Neural progenitor cell (in vitro differentiated cells): Measurements from ENCODE around the gene PRPH. TPM values are rescaled to one million over a fixed set of nuclear protein-coding genes. Genes with fewer than 3 reads are reported as not detected.
"Not testable (repeated sequence)": the region's sequence is repeated elsewhere in the genome, so short reads cannot be mapped to it uniquely, and the experiment has no call there.

Experiments used
- DNase-seq: peaks from one replicate; pipeline ENCODE4 v3.0.0-alpha.2; 2016; ENCODE audit warnings: low spot score
- H2AFZ ChIP-seq: fragments of 200-600 bp; sonication (generic); replicated peaks from 2 replicates; pipeline ENCODE4 v1.6.1; 2016; ENCODE audit warnings: antibody characterized with exemption
- H3F3A ChIP-seq: fragments of 200-600 bp; sonication (generic); 2 replicates; pipeline ENCODE4 v1.6.1; 2016; ENCODE audit warnings: antibody characterized with exemption, low read depth
- H3K27ac ChIP-seq: fragments of 200-600 bp; sonication (generic); 2 replicates; pipeline ENCODE4 v1.5.1; 2016; ENCODE audit warnings: mild to moderate bottlenecking
- H3K27me3 ChIP-seq: fragments of 200-600 bp; sonication (generic); 2 replicates; pipeline ENCODE4 v1.6.1; 2016; ENCODE audit warnings: mild to moderate bottlenecking, moderate library complexity
- H3K36me3 ChIP-seq: fragments of 200-600 bp; sonication (generic); 2 replicates; pipeline ENCODE4 v1.5.1; 2016
- H3K4me1 ChIP-seq: fragments of 200-600 bp; sonication (generic); 2 replicates; pipeline ENCODE4 v1.6.1; 2016; ENCODE audit warnings: mixed run types
- H3K4me2 ChIP-seq: fragments of 200-600 bp; sonication (generic); 2 replicates; pipeline ENCODE4 v1.6.1; 2016
- H3K4me3 ChIP-seq: fragments of 200-600 bp; sonication (generic); 2 replicates; pipeline ENCODE4 v1.5.1; 2016
- H3K79me2 ChIP-seq: fragments of 200-600 bp; sonication (generic); 2 replicates; pipeline ENCODE4 v1.6.1; 2016; ENCODE audit warnings: low read depth
- H3K9ac ChIP-seq: fragments of 200-600 bp; sonication (generic); 2 replicates; pipeline ENCODE4 v1.6.1; 2016
- H3K9me3 ChIP-seq: fragments of 200-600 bp; sonication (generic); 2 replicates; pipeline ENCODE4 v1.5.1; 2016; ENCODE audit warnings: low read depth
- H4K20me1 ChIP-seq: fragments of 200-600 bp; sonication (generic); 2 replicates; pipeline ENCODE4 v1.6.1; 2016; ENCODE audit warnings: low read depth
- H3K27ac Mint-ChIP-seq: 3 replicates; pipeline ENCODE4 v1.8.0; 2021; ENCODE audit warnings: mixed read lengths
- H3K27me3 Mint-ChIP-seq: 2 replicates; pipeline ENCODE4 v1.8.0; 2022; ENCODE audit warnings: low read depth, mild to moderate bottlenecking, inconsistent platforms, moderate library complexity, mixed read lengths; ENCODE audit not compliant: insufficient read depth
- H3K36me3 Mint-ChIP-seq: 3 replicates; pipeline ENCODE4 v1.8.0; 2021; ENCODE audit warnings: mixed read lengths
- H3K4me1 Mint-ChIP-seq: 3 replicates; pipeline ENCODE4 v1.8.0; 2021; ENCODE audit warnings: mixed read lengths
- H3K4me3 Mint-ChIP-seq: 3 replicates; pipeline ENCODE4 v1.8.0; 2021; ENCODE audit warnings: mild to moderate bottlenecking, moderate library complexity, mixed read lengths
- H3K9me3 Mint-ChIP-seq: 3 replicates; pipeline ENCODE4 v1.8.0; 2020; ENCODE audit warnings: mixed read lengths
- EZH2 ChIP-seq: fragments of 200-600 bp; sonication (generic); IDR thresholded peaks from 2 replicates; pipeline ENCODE4 v1.6.1; 2017; ENCODE audit warnings: antibody characterized with exemption, mild to moderate bottlenecking, moderate library complexity
- EZH2phosphoT487 ChIP-seq: fragments of 200-600 bp; sonication (generic); IDR thresholded peaks from 2 replicates; pipeline ENCODE4 v1.6.1; 2017; ENCODE audit warnings: antibody characterized with exemption
- total RNA-seq: library from RNA; depleted of rRNA; stranded (reverse); fragments of >200 nt; gene quantifications from 2 replicates; pipeline ENCODE4 v1.2.3, GENCODE V29; 2015; ENCODE audit warnings: low replicate concordance
- TF ChIP-seq, protein P1 (sequence below): fragments of 200-600 bp; sonication (generic); IDR thresholded peaks from 2 replicates; pipeline ENCODE4 v1.5.1; 2017; ENCODE audit warnings: antibody characterized with exemption, mild to moderate bottlenecking

The PRPH gene
- total RNA-seq, result 0.74 TPM in 1 of 2 replicates, not detected in the other

DNA sequence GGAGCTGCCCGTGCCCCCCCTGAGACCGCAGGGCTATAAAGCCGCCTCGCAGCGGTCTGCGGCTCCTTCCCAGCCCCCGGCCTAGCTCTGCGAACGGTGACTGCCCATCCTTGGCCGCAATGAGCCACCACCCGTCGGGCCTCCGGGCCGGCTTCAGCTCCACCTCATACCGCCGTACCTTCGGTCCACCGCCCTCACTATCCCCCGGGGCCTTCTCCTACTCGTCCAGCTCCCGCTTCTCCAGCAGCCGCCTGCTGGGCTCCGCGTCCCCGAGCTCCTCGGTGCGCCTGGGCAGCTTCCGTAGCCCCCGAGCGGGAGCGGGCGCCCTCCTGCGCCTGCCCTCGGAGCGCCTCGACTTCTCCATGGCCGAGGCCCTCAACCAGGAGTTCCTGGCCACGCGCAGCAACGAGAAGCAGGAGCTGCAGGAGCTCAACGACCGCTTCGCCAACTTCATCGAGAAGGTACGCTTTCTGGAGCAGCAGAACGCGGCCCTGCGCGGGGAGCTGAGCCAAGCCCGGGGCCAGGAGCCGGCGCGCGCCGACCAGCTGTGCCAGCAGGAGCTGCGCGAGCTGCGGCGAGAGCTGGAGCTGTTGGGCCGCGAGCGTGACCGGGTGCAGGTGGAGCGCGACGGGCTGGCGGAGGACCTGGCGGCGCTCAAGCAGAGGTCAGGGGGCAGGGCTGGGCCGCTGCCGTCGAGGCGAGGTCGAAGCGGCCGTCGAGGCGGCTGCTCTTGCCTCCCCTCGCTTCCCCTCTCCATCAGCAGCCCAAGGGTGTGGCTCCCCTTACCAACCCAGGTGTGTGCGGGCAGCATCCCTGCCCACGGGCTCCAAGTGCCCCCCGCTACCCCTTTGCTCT, at the start of gene PRPH:
Gene PRPH (plus strand): TSS at position 66 of the 855 bp plus-strand sequence. CDS start 54 bp downstream, at position 120.
- H3K27me3 Mint-ChIP-seq, result peaks cover 51% of the 10 kb centered on the region
- Histone ChIP-seq H3K4me1 (peaks cover 27% of the 10 kb centered on the region), H3K36me3 (no peaks in the 10 kb centered on the region), H3F3A (peaks cover 41% of the 10 kb centered on the region), H2AFZ (peak within 1 kb of the TSS; percentile 78), H3K79me2 (no peaks in the 10 kb centered on the region), H3K27ac (no peak within 1 kb of the TSS), H3K27me3 (peaks cover 88% of the 10 kb centered on the region), H3K4me2 (peak within 1 kb of the TSS; percentile 72), H4K20me1 (peaks cover 38% of the 10 kb centered on the region), H3K9ac (no peak within 1 kb of the TSS), H3K4me3 (peak within 1 kb of the TSS; percentile 29), H3K9me3 (no peaks in the 10 kb centered on the region)
- no peak within 1 kb of the TSS for H3K4me3 Mint-ChIP-seq
- peaks cover 2% of the 10 kb centered on the region for H3K9me3 Mint-ChIP-seq
- DNase-seq, result peak; percentile 65
- H3K36me3 Mint-ChIP-seq, result no peaks in the 10 kb centered on the region
- peaks cover 17% of the 10 kb centered on the region for H3K4me1 Mint-ChIP-seq
- TF ChIP-seq EZH2phosphoT487 (peak; percentile 97), EZH2 (peak; percentile 93)
- TF ChIP-seq, protein P1, sequence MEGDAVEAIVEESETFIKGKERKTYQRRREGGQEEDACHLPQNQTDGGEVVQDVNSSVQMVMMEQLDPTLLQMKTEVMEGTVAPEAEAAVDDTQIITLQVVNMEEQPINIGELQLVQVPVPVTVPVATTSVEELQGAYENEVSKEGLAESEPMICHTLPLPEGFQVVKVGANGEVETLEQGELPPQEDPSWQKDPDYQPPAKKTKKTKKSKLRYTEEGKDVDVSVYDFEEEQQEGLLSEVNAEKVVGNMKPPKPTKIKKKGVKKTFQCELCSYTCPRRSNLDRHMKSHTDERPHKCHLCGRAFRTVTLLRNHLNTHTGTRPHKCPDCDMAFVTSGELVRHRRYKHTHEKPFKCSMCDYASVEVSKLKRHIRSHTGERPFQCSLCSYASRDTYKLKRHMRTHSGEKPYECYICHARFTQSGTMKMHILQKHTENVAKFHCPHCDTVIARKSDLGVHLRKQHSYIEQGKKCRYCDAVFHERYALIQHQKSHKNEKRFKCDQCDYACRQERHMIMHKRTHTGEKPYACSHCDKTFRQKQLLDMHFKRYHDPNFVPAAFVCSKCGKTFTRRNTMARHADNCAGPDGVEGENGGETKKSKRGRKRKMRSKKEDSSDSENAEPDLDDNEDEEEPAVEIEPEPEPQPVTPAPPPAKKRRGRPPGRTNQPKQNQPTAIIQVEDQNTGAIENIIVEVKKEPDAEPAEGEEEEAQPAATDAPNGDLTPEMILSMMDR, result peak; percentile 29
- no peak within 1 kb of the TSS for H3K27ac Mint-ChIP-seq

DNA sequence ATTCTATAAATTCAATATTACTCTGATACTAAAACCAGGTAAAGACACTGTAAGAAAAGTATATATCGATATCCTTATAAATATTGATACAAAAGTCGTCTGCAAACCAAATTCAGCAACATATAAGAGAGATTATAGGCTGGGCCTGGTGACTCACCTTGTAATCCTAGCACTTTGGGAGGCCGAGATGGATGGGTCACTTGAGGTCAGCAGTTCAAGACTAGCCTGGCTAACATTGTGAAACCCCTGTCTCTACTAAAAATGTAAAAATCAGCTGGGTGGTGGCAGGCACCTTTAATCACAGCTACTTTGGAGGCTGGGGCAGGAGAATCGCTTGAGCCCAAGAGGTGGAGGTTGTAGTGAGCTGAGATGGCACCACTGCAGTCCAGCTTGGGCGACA, 43.6 kb upstream of the PRPH start:
- TF ChIP-seq EZH2phosphoT487 (no peak), EZH2 (no peak)
- TF ChIP-seq, protein P1, result no peak
- H3K27me3 Mint-ChIP-seq, result peaks cover 5% of the 10 kb centered on the region

DNA sequence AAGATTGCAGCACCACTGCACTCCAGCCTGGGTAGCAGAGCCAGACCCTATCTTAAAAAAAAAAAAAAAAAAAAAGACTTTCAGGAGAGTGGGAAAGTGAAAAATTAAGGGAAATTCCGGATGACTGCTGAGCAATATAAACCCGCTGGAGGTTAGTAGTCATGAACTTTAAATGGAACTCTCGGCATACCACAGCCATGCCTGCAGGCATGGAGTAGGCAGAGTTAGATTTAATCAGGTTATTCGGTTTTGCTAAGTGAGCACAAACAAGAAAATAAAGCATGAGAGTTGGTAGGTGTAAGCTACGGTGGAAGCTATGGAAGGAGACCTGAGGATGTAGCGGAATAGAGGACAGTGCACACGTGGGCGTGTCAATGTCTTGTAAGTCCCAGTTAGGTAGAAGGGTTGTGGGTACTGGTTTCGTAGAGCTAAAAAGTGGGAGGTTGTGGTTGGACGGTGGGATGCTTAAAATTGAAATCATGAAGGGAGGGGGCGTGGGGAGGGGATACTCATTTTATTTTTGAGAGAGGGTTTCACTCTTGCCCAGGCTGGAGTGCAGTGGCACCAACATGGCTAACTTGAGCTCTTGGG, 41.8 kb upstream of the PRPH start:
- Histone ChIP-seq H4K20me1 (no peaks in the 10 kb centered on the region), H3F3A (peaks cover 5% of the 10 kb centered on the region), H2AFZ (no peak overlapping the region), H3K27ac (no peak overlapping the region), H3K4me2 (no peak overlapping the region), H3K79me2 (no peaks in the 10 kb centered on the region), H3K36me3 (no peaks in the 10 kb centered on the region), H3K9me3 (no peaks in the 10 kb centered on the region), H3K27me3 (no peaks in the 10 kb centered on the region), H3K4me1 (no peaks in the 10 kb centered on the region), H3K9ac (no peak overlapping the region), H3K4me3 (no peak overlapping the region)
- Mint-ChIP-seq H3K27ac (no peak overlapping the region), H3K9me3 (no peaks in the 10 kb centered on the region), H3K36me3 (peaks cover 3% of the 10 kb centered on the region), H3K4me1 (no peaks in the 10 kb centered on the region), H3K27me3 (peaks cover 5% of the 10 kb centered on the region), H3K4me3 (no peak overlapping the region)
- TF ChIP-seq, protein P1, result no peak
- TF ChIP-seq EZH2phosphoT487 (no peak), EZH2 (no peak)
- DNase-seq, result no peak

More for the DNA sequence above, 43.6 kb upstream of the PRPH start:
- Mint-ChIP-seq H3K36me3 (peaks cover 4% of the 10 kb centered on the region), H3K9me3 (no peaks in the 10 kb centered on the region), H3K4me1 (no peaks in the 10 kb centered on the region), H3K4me3 (no peak overlapping the region), H3K27ac (no peak overlapping the region)
- no peak overlapping the region for H2AFZ ChIP-seq
- H3K9ac ChIP-seq, result no peak overlapping the region
- H3K4me2 ChIP-seq, result no peak overlapping the region
- no peak overlapping the region for H3K27ac ChIP-seq
- H3K27me3 ChIP-seq, result no peaks in the 10 kb centered on the region
- no peaks in the 10 kb centered on the region for H3K79me2 ChIP-seq
- no peaks in the 10 kb centered on the region for H3K36me3 ChIP-seq
- no peaks in the 10 kb centered on the region for H3K9me3 ChIP-seq
- peaks cover under 1% of the 10 kb centered on the region for H3F3A ChIP-seq
- no peaks in the 10 kb centered on the region for H4K20me1 ChIP-seq
- DNase-seq, result no peak
- no peaks in the 10 kb centered on the region for H3K4me1 ChIP-seq
- H3K4me3 ChIP-seq, result no peak overlapping the region

DNA sequence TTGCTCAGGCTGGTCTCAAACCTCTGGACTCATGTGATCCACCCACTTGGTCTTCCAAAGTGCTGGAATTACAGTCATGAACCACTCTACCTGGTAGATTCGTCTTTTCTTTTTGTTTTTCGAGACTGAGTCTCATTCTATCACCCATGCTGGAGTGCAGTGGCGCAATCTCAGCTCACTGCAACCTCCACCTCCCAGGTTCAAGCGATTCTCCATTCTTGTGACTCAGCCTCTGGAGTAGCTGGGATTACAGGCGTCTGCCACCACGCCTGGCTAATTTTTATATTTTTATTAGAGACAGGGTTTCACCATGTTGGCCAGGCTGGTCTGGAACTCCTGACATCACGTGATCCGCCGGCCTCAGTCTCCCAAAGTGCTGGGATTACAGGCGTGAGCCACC, 39.5 kb upstream of the PRPH start:
- not testable (repeated sequence) for H3K4me2 ChIP-seq, H3K27me3 Mint-ChIP-seq, H3K27ac Mint-ChIP-seq, H3K36me3 Mint-ChIP-seq, H3K79me2 ChIP-seq, H3K27ac ChIP-seq, H4K20me1 ChIP-seq, DNase-seq, H3K9me3 ChIP-seq, H3K4me1 Mint-ChIP-seq, H3K36me3 ChIP-seq, H3K4me3 ChIP-seq, H3K4me3 Mint-ChIP-seq, H3K27me3 ChIP-seq, H3K9me3 Mint-ChIP-seq, H2AFZ ChIP-seq, H3K9ac ChIP-seq
- Histone ChIP-seq H3F3A (peaks cover 17% of the 10 kb centered on the region), H3K4me1 (peaks cover 11% of the 10 kb centered on the region)
